HG02588 (cell line): ENCODE results near the gene SMARCD3.

Experiments
- ATAC-seq: cut with Tn5 transposase; IDR thresholded peaks from one replicate; pipeline ENCODE4 v1.9.1; 2021; ENCODE audit warnings: mild to moderate bottlenecking, moderate library complexity; ENCODE audit not compliant: unreplicated experiment

SMARCD3 gene

GRCh38 chr7:151237244-151238189, 11.0 kb downstream of the SMARCD3 start:
- ATAC-seq: no peak

- ATAC-seq: no peak
Observed at GRCh38 chr7:151236406-151236805, 12.1 kb downstream of the SMARCD3 start.

- ATAC-seq: no peak
Observed at GRCh38 chr7:151235091-151235787, 13.3 kb downstream of the SMARCD3 start.

DNA sequence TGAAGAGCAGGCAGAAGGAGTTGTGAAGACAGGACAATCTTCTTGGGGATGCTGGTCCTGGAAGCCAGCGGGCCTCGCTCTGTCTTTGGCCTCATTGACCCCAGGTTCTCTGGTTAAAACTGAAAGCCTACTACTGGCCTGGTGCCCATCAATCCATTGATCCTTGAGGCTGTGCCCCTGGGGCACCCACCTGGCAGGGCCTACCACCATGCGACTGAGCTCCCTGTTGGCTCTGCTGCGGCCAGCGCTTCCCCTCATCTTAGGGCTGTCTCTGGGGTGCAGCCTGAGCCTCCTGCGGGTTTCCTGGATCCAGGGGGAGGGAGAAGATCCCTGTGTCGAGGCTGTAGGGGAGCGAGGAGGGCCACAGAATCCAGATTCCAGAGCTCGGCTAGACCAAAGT, 14.7 kb downstream of the SMARCD3 start:
- ATAC-seq: no peak

- ATAC-seq: peak; percentile 29
Observed at GRCh38 chr7:151232917-151233701, 15.4 kb downstream of the SMARCD3 start.

- peak; percentile 97 for ATAC-seq
Observed at GRCh38 chr7:151232091-151232916, 16.2 kb downstream of the SMARCD3 start, which contains the start of gene CHPF2. Gene CHPF2 (plus strand): TSS chr7:151232483. CDS start chr7:151234012, 1,529 bp downstream.

GRCh38 chr7:151231080-151231479, 17.4 kb downstream of the SMARCD3 start:
- no peak for ATAC-seq

- no peak for ATAC-seq
Observed at GRCh38 chr7:151229249-151229648, 19.2 kb downstream of the SMARCD3 start.

GRCh38 chr7:151228024-151228866, 20.2 kb downstream of the SMARCD3 start:
- ATAC-seq: no peak

- peak; percentile 99 for ATAC-seq
Observed at GRCh38 chr7:151226875-151227782, 21.4 kb downstream of the SMARCD3 start, which contains the start of gene ABCF2. Gene ABCF2 (minus strand): TSS chr7:151227205. CDS start chr7:151226458, 747 bp downstream.

DNA sequence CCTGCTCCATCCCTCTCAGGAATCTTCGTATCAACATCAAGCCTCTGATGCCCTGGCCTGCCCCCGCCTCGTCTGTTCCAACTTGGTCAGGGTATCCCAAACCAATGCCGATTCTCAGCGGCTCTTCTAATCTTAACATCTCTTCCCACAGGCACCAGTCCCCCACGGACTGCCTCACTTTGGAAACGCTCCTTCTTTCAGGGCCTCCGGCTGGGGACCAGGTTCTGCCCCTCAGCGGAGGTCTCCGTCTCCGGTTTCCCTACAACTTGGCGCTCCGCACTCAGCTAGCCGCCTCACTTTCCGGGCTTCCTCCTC, 22.0 kb downstream of the SMARCD3 start:
- peak; percentile 5 for ATAC-seq

- no peak for ATAC-seq
Observed at GRCh38 chr7:151225948-151226510, 22.5 kb downstream of the SMARCD3 start.

DNA sequence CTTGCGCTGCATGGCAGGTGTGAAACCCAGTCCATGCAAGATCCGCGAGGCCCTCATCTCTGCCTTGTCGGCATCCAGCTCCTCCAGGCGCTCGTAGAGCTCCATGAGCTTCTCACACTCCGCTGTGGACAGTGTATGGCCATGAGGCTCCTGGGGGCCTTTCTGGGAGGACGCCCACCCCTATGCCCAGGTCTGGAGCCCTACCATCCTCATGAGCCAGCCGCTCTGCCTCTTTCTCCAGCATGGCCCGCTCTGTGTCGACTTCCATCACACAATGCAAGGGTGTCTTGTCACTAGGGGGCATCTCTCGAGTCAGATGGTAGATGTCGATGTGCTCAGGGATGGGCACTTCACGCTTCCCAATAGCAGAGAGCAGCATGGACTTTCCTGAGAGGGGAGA, 24.8 kb downstream of the SMARCD3 start:
- ATAC-seq: no peak

DNA sequence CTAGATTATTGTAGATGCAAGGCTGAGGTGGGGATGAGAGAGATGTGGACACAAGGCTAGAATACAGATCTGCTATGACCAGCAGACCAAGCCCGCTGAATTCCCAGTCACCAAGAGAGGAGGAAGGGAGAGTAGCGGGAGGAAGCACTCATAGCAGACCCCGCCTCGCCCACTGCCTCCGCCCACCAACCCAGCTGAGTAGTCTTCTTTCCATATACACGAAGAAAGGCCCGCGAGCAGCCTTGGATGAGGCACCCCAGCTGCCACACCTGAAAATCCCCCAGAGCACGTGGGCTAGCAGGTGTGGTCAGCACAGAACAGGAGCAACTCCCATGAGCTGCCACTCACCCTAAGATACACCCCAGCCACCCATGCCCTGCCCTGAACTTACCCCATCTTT, 30.3 kb downstream of the SMARCD3 start:
- no peak for ATAC-seq

- no peak for ATAC-seq
Observed at GRCh38 chr7:151215396-151215795, 33.1 kb downstream of the SMARCD3 start.

- ATAC-seq: no peak
Observed at GRCh38 chr7:151213826-151214225, 34.7 kb downstream of the SMARCD3 start.

- ATAC-seq: no peak
Observed at GRCh38 chr7:151212626-151213025, 35.9 kb downstream of the SMARCD3 start.

DNA sequence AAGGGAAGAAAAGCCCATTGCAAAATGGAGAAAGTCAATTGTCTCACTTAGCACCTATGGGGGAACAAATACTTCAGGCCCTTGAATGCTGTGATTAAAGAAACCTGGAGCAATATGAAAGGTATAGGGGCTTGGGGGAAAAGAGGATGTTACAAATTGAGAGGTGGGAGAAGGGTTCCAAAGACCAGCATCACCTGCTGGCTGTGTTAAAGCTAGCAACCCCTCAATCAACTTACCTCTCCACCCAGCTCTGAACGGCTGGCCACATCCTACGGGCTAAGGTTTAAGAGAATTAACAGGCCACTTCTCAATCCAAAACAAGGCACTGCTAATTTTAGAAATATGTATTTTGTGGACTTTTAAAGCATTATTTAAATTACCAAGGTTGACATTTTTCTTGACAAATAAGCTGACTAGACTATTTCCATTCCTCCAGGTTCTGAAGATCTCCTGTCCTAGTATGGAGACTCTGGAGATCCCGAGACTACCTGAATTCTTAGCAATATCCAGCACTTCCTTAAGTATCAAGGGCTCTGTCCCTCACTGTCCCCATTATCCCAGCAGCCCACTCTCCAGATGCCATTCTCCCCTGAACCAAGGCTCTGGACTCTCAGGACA, 37.2 kb downstream of the SMARCD3 start:
- ATAC-seq: no peak
